Heart left ventricle (tissue), 16 donors: ENCODE measurements around the gene CEBPZOS. TPM values are rescaled to one million over a fixed set of nuclear protein-coding genes. Genes with fewer than 3 reads are reported as not detected.
A peak's percentile ranks its signal among the peaks of the same experiment; 100 is the strongest.
"Not testable (repeated sequence)": the region's sequence is repeated elsewhere in the genome, so short reads cannot be mapped to it uniquely, and the experiment has no call there.

Source experiments
- ATAC-seq, 4 donors: fragments of 200-7000 bp; cut with Tn5 transposase; one replicate each; pipeline ENCODE4 v1.9.1; 2020 to 2022; ENCODE audit warnings: moderate library complexity in 4 of 4, mild to moderate bottlenecking in 3 of 4, moderate number of reproducible peaks in 1 of 4
- DNase-seq, 5 donors: peaks; one replicate each; pipeline ENCODE4 v3.0.0-alpha.2; 2020
- H3K27ac ChIP-seq, 12 donors: fragments of 200-600 bp; sonication (generic) in 4 of 12; one replicate each; pipeline versions ENCODE4 v1.5.0 to v1.8.0; 2016 to 2022; ENCODE audit warnings: mild to moderate bottlenecking in 2 of 12
- H3K27me3 ChIP-seq, 9 donors: fragments of 200-600 bp; sonication (generic) in 2 of 9; one replicate each; pipeline versions ENCODE4 v1.5.1 to v1.8.0; 2016 to 2022; ENCODE audit warnings: mild to moderate bottlenecking in 3 of 9
- H3K36me3 ChIP-seq, 9 donors: fragments of 200-600 bp; sonication (generic) in 2 of 9; one replicate each; pipeline versions ENCODE4 v1.5.0 to v1.8.0; 2018 to 2022; ENCODE audit warnings: mild to moderate bottlenecking in 2 of 9
- H3K4me1 ChIP-seq, 12 donors: fragments of 200-600 bp; sonication (generic) in 4 of 12; one replicate each; pipeline versions ENCODE4 v1.5.0 to v1.8.0; 2016 to 2022; ENCODE audit warnings: mild to moderate bottlenecking in 3 of 12
- H3K4me3 ChIP-seq, 12 donors: fragments of 200-600 bp; sonication (generic) in 4 of 12; one replicate each; pipeline versions ENCODE4 v1.5.0 to v1.8.0; 2017 to 2022; ENCODE audit warnings: mild to moderate bottlenecking in 9 of 12, moderate library complexity in 4 of 12
- H3K9me3 ChIP-seq, 12 donors: fragments of 200-600 bp; sonication (generic) in 4 of 12; one replicate each; pipeline versions ENCODE4 v1.5.0 to v1.8.0; 2016 to 2022; ENCODE audit warnings: mild to moderate bottlenecking in 1 of 12
- CTCF ChIP-seq, 12 donors: fragments of 200-600 bp; sonication (generic) in 4 of 12; IDR thresholded peaks; one replicate each; pipeline versions ENCODE4 v1.5.0 to v1.8.0; 2018 to 2022; ENCODE audit warnings: antibody characterized with exemption in 12 of 12, mild to moderate bottlenecking in 5 of 12
- POLR2A ChIP-seq, 2 donors: fragments of 450-650 bp; IDR thresholded peaks; one replicate each; pipeline ENCODE4 v1.6.1; 2017; ENCODE audit warnings: antibody characterized with exemption in 2 of 2, mild to moderate bottlenecking in 2 of 2, moderate library complexity in 2 of 2
- WGBS, 4 donors: extraction: QIAGEN DNeasy Blood & Tissue Kit in 2 of 4; methylation state at CpG; one replicate each; pipeline versions ENCODE4 v1.1.5 to v1.1.7; 2013 to 2018; 5-methylcytosine and 5-hydroxymethylcytosine counted together
- intact Hi-C, 10 donors: fragments of 100-400 bp; cut with DNase I; formaldehyde crosslinking; loops; one replicate each; pipeline versions ENCODE4 v1.11.1 to v1.14.2; 2022
- polyA plus RNA-seq, 2 donors: library from polyadenylated mRNA; stranded (reverse); fragments of 200-250 nt; gene quantifications; one replicate each; pipeline ENCODE4 v1.2.3, GENCODE V29; 2013
- total RNA-seq, 9 donors: library from RNA; depleted of rRNA in 2 of 9; stranded (reverse); fragments of >200 nt in 2 of 9; fragmentation: NEBNext Ultra II Directional in 3 of 9; extraction: Animal tissue kit (Norgen Biotek cat#: 25700) in 3 of 9; gene quantifications; one replicate each; pipeline versions ENCODE4 v1.1.0 to v1.2.4, GENCODE V29; 2016 to 2023
- donor health status: ischemic (EF 13 %, LVEDD 7.1; RV severe dilation, severe dysfunction).
- donor health status: healthy with polysubstance abuse.
- donor health status: DM: no; HTN: yes; CAD: no.
- donor health status: DM: no; HTN: no; CAD: no.
- donor health status: ischemic (EF 25% LVEDD 6.9; RV normal size, moderate dysfunction).
- donor health status: ischemic (EF 25% LVEDD 5.7; RV mildly dilated, moderate dysfunction).
- donor health status: healthy.
- donor health status: DM: yes; HTN: yes; CAD: no.
- donor health status: ischemic (EF 35%, LVEDD 5.7; RV mildly dilated, moderate dysfunction).
- donor health status: nonischemic (EF 11% LVEDD 7.7; RV severe dilation, severe dysfunction).
- donor health status: DM: yes; HTN: yes; CAD: no.
- donor health status: PGD.
- donor health status: ischemic (EF 29% LVEDD 5.4; RV normal size, mild dysfunction).
- donor health status: nonischemic (EF 23%, LVEDD 6.1; RV moderate dilation, normal function).

The CEBPZOS gene
- total and polyA plus RNA-seq, 11 donors: 32.1 to 118 (median 54.2) TPM

- ATAC-seq (no peak), DNase-seq (no peak)
- H3K9me3 ChIP-seq: no peaks in the 10 kb centered on the region
- no peaks in the 10 kb centered on the region for H3K27me3 ChIP-seq
- no peak overlapping the region for H3K27ac ChIP-seq
- no peaks in the 10 kb centered on the region for H3K36me3 ChIP-seq
- 90 to 96% (median 93%) methylated on average over 1 of the region's 1 CpG for WGBS, 4 donors
- peaks cover 0 to 13% (median 7%) of the 10 kb centered on the region in 12 donors for H3K4me1 ChIP-seq
- intact Hi-C loops: no loop called here
- no peak overlapping the region for H3K4me3 ChIP-seq
- TF ChIP-seq POLR2A (IDR thresholded peaks at IDR 0.05) (no peak), CTCF (IDR thresholded peaks at IDR 0.05) (no peak)
Measured at GRCh38 chr2:37192551-37192950, 3.7 kb upstream of the CEBPZOS start.

GRCh38 chr2:37195862-37196319 is 405 bp upstream of the CEBPZOS start:
- WGBS, 4 donors: 82 to 89% (median 85%) methylated on average over 20 of the region's 20 CpGs
- not testable (repeated sequence) for DNase-seq, H3K27me3 ChIP-seq, H3K9me3 ChIP-seq
- Histone ChIP-seq H3K4me1 (peaks cover 0 to 27% (median 12%) of the 10 kb centered on the region in 12 donors), H3K36me3 (peaks cover 0 to 15% (median 6%) of the 10 kb centered on the region in 9 donors), H3K27ac (peak overlapping the region; percentile 37 to 93 (median 88)), H3K4me3 (peak overlapping the region; percentile 57 to 97 (median 88))
- peak in 1 of 4 donors; percentile 18 for ATAC-seq
- intact Hi-C loops: loop anchor here in 1 of 10 donors (5.0 kb wide), 1 partner anchor 36 kb away; the partner anchor contains the start of genes CEBPZ and NDUFAF7

GRCh38 chr2:37198681-37199065 is 2.4 kb downstream of the CEBPZOS start:
- no peak overlapping the region for H3K27ac ChIP-seq
- peaks cover 0 to 27% (median 12%) of the 10 kb centered on the region in 12 donors for H3K4me1 ChIP-seq
- H3K36me3 ChIP-seq: peaks cover 0 to 42% (median 34%) of the 10 kb centered on the region in 9 donors
- no peaks in the 10 kb centered on the region for H3K27me3 ChIP-seq
- H3K4me3 ChIP-seq: no peak overlapping the region
- 91 to 94% (median 93%) methylated on average over 8 of the region's 8 CpGs for WGBS, 4 donors
- H3K9me3 ChIP-seq: peaks cover 0 to 6% (median 0%) of the 10 kb centered on the region in 12 donors
- TF ChIP-seq CTCF (IDR thresholded peaks at IDR 0.05) (no peak), POLR2A (IDR thresholded peaks at IDR 0.05) (no peak)
- DNase-seq: no peak
- intact Hi-C loops: loop anchor here in 1 of 10 donors (5.0 kb wide), 1 partner anchor 34 kb away; the partner anchor contains the start of genes CEBPZ and NDUFAF7
- no peak for ATAC-seq

- Histone ChIP-seq H3K4me3 (no peak overlapping the region), H3K27ac (no peak overlapping the region), H3K4me1 (peaks cover 0 to 22% (median 12%) of the 10 kb centered on the region in 12 donors), H3K36me3 (peaks cover under 1 to 65% (median 58%) of the 10 kb centered on the region in 9 donors), H3K9me3 (peaks cover 0 to 10% (median 0%) of the 10 kb centered on the region in 12 donors), H3K27me3 (no peaks in the 10 kb centered on the region)
- DNase-seq (no peak), ATAC-seq (no peak)
- 64 to 74% (median 71%) methylated on average over 1 of the region's 1 CpG for WGBS, 4 donors
- intact Hi-C loops: no loop called here
- TF ChIP-seq CTCF (IDR thresholded peaks at IDR 0.05) (no peak), POLR2A (IDR thresholded peaks at IDR 0.05) (no peak)
Measured at GRCh38 chr2:37201208-37201607, 4.9 kb downstream of the CEBPZOS start.

- 86 to 95% (median 89%) methylated on average over 1 of the region's 1 CpG for WGBS, 4 donors
- peaks cover 2 to 71% (median 64%) of the 10 kb centered on the region in 9 donors for H3K36me3 ChIP-seq
- H3K27me3 ChIP-seq: no peaks in the 10 kb centered on the region
- ATAC-seq (no peak), DNase-seq (no peak)
- H3K4me3 ChIP-seq: no peak overlapping the region
- TF ChIP-seq CTCF (IDR thresholded peaks at IDR 0.05): no peak
- no peak for TF ChIP-seq POLR2A (IDR thresholded peaks at IDR 0.05)
- H3K9me3 ChIP-seq: peaks cover 0 to 15% (median 0%) of the 10 kb centered on the region in 12 donors
- H3K27ac ChIP-seq: no peak overlapping the region
- H3K4me1 ChIP-seq: peaks cover 0 to 22% (median 11%) of the 10 kb centered on the region in 12 donors
- intact Hi-C loops: no loop called here
Measured at GRCh38 chr2:37201766-37202165, 5.5 kb downstream of the CEBPZOS start.
